Measurements from ENCODE around the gene TOMM70.

Gene TOMM70

GRCh38 chr3:100324044-100324443, 76.8 kb downstream of the TOMM70 start:
- DNase-seq (ENCODE audit: low read depth) = no peak

GRCh38 chr3:100319951-100320350, 80.9 kb downstream of the TOMM70 start:
- DNase-seq (ENCODE audit: low read depth) = no peak

- no peak for DNase-seq (ENCODE audit: low read depth)
These were observed 83.0 kb downstream of the TOMM70 start for GRCh38 chr3:100317912-100318311.

GRCh38 chr3:100316641-100317069, 84.2 kb downstream of the TOMM70 start:
- peak; percentile 19 for DNase-seq (ENCODE audit: low read depth)
